EL (cell line): ENCODE results near the gene MRPL10.
A peak's percentile ranks its signal among the peaks of the same experiment; 100 is the strongest.

Experiments
- DNase-seq: peaks from one replicate; pipeline ENCODE4 v3.0.0-alpha.2; 2016

The MRPL10 gene

GRCh38 chr17:47811709-47812108 lies 19.6 kb downstream of the MRPL10 start:
- DNase-seq, result no peak

DNA sequence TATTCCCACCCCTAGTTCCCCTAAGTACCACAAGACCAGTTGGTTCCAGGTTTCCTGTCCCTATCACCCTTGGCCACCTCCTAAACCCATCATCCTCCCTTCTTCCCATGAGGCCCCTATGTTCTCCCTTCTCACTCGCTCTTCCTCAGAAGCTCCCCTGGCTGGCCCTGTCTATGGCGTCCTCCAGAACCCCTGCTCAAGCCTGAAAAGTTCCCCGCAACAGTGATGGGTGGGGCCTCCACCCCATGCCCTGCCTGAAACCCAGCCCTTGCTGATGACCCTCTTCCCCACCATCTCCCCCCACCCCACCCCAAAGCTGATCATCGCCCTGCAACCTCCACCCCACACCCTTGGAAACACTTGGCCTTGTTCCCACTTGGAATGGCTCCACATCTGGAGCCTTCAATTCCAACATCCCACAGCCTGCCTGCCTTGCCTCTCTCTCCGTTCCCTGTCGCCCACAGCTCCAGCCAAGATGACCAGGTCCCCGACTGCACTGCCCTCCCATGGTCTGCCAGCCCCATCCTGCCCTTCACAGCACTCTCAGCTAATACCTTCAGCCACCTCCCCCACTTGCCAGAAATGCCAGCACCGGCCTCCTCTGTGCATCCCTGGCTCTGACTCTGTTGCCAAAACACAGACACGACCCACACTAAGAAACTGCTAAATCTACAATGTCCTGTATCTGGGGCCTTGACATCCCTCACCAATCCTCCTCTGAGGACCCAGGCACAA lies 20.3 kb downstream of the MRPL10 start:
- DNase-seq, result no peak

DNA sequence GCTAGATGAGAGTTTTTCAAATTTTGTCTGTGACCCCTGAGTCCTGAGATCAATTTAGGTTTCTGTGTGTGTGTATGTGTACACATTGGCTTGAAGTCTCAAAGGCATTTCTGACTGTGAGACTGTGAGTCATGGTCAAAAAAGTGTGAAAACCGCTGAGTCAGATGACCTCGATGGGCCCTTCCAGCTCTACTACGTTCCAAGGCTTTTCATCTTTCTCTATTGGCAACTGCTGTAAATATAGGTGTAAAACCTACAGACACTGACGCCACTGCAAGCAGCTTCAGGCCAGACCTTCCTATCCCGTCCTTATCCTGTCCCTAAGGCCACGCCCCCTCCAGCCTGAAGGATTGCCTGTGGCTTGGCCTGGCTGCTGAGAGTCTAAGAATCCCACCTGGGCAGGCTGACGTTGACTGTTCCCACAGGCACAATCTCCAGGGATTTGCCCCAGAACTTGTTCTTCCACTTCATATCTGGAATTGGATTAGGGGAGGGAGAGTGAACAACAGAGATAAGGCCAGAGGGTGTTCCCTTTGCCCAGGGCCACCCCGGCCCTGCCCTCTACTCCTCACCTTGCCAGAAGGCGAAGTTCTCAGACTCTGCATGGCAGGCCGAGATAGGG lies 21.0 kb downstream of the MRPL10 start:
- peak; percentile 89 for DNase-seq

DNA sequence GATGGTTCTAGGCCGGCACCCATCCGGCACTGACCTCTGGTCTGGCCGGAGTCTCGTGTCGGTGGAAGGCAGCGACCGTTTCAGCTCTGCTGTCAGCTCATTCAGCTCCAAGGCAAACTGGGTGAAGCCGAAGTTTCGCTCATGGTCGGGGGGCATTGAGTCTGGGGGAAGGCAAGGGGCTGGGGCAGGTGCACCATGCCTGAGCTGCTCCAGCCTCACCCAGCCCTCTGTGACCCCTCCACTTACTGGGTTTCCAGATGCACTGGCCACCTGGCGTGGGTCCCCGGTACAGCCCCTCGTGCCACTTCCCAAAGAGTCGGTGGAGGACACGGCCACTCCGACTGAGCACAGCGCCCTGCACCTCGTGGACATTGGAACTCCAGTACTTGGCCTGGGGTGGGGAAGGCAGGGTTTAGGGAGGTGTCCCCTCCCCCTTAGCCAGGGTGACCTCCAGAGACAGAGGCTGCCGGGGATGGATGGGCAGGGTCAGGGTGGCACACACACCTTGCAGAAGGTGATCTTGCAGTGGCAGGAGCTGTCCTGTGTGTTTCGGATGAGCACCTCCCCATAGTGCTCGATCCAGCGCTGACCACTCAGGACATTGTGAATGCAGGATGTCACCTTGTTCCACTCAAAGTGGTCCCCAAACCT lies 22.4 kb downstream of the MRPL10 start:
- DNase-seq, result no peak

- no peak for DNase-seq
Measured at GRCh38 chr17:47808036-47808829, 23.1 kb downstream of the MRPL10 start.

DNA sequence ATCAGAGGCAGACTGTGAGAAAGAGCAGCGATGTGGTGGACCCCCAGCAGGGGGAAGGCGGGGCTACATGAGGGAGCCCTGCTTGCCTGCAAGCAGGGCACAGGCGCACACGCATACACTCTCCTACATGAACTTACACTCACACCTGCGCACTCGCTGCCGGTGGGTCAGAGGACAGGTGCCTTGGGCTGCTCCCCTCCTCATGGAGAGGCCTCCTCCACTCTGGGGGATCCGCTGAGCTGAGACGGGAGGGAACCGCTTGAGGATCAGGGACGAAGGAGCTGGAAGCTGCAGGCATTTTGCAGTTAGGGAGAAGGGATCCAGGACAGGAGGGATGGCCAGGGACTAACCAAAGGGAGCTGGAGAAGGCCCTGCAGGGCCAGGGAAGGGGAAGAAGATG lies 23.9 kb downstream of the MRPL10 start:
- DNase-seq, result no peak

GRCh38 chr17:47806913-47807255 lies 24.5 kb downstream of the MRPL10 start:
- no peak for DNase-seq

DNA sequence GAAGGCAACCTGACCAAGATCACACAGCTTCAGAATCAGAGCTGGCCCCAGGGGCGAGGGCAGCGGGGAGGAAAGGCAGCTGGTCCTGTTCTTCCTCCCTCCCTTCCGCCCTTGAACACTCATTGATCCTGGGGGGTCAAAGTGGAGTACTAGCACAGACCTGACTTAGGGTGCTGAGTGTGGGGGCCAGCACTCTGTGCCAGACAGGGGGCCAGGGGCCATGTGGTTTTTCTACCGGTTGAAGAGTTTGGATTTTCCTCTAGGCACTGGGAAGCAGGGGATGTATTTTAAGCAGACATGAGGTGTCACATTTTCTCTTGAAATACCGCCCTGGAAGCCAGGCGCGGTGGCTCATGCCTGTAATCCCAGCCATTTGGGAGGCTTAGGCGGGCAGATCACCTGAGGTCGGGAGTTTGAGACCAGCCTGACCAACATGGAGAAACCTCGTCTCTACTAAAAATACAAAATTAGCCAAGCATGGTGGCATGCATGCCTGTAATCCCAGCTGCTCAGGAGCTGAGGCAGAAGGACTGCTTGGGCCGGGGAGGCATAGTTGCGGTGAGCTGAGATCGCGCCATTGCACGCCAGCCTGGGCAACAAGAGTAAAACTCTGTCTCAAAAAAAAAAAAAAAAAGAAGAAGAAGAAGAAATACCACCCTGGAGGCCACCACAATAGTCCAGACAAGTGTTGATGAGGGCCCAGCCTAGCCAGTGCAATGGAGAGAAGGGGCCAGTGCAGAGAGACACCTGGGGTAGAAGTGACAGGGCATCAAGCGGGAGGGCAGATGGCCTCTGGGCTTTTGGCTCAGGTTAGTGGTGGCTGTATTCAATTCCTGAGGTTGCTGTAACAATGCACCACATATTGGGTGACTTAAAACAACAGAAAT lies 25.1 kb downstream of the MRPL10 start:
- no peak for DNase-seq

DNA sequence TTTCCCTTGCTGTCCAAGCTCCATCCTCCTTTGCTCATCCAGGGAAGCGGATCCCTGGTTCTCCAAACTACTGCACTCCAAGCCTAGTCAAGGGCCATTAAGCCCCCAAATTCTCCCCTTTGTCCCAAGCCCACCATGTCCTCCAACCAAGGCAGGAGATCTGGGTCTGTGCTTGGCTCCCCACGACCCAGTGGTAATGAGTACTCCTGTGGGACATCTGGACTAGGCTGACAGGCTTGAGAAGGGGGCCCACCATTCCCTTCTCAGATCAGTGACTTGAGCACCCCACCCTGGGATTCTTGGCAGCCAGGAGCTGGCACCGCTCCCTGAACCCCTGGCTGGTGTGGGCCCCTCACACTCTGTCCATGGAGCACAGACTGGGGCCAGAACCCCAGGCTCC lies 26.9 kb downstream of the MRPL10 start:
- no peak for DNase-seq

GRCh38 chr17:47803751-47804150 lies 27.6 kb downstream of the MRPL10 start:
- no peak for DNase-seq

DNA sequence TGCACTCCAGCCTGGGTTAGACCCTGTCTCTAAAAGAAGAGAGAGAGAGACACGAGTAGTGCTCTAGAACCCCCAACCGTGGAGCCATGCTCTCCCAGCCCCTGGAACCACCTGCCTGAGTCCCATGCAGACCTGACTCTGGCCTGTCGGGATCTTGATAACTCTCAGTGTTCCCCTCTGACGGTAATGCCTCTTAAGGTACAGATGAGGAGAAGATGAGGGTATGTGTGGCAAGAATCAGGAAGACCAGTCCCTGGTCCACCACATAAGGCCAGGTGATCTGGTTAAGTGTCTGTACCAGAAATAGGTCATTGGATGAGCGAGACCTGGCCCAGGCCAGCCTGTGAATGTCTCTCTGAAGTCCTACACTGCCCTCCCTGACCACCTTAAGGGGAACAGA lies 28.1 kb downstream of the MRPL10 start:
- DNase-seq, result no peak

GRCh38 chr17:47802341-47803022 lies 28.9 kb downstream of the MRPL10 start:
- DNase-seq, result peak; percentile 42

DNA sequence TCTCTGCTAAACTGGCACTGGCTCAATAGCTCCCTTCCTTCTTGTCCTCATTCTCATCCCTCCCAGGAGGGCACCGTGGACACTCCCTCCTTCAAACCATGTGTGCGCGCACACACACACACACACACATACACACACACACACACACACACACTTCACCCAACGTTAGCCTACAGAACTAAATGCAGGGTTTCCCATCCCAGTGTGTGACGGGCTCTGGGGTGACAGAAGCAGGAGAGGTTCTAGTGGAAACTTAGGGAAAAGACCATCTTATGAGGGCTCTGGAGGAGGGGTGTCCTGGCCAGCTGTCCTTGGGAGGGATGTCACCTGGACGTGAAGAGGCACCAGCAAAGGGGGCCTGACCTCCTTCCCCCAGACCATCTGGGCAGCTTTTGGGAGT lies 29.4 kb downstream of the MRPL10 start:
- DNase-seq, result no peak

- DNase-seq, result no peak
Measured at GRCh38 chr17:47801176-47801765, 30.1 kb downstream of the MRPL10 start.

GRCh38 chr17:47800686-47801085 lies 30.7 kb downstream of the MRPL10 start:
- no peak for DNase-seq

DNA sequence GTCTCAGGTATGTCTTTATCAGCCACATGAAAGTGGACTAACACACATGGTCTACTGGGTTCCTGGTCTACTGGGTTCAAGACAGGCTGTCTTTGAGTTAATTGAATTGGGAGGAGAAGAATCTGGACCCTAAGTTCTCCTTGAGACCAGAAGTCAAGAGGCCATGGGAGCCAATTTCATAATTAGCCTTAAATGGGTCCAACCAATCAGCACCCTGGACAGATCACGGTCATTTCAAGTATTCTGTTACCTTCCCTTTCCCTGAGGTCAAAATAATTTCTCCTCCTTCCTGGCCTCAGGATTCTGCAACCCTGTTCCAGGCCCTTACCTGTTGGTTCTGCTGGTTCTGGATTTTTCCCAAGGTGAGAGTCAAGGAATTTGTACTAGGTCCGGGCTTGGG lies 33.5 kb downstream of the MRPL10 start:
- no peak for DNase-seq

DNA sequence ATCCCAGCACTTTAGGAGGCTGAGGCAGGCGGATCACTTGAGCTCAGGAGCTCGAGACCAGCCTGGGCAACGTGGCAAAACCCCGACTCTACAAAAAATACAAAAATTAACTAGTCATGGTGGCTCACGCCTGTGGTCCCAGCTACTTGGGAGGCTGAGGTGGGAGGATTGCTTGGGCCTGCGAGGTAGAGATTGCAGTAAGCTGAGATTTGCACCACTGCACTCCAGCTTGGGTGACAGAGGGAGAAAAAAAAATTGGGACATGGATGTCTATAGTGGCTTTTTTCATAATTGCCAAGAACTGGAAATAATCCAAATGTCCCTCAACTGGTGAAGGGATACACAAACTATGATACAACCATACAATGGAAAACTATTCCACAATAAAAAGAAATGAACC lies 38.4 kb downstream of the MRPL10 start:
- DNase-seq, result no peak

DNA sequence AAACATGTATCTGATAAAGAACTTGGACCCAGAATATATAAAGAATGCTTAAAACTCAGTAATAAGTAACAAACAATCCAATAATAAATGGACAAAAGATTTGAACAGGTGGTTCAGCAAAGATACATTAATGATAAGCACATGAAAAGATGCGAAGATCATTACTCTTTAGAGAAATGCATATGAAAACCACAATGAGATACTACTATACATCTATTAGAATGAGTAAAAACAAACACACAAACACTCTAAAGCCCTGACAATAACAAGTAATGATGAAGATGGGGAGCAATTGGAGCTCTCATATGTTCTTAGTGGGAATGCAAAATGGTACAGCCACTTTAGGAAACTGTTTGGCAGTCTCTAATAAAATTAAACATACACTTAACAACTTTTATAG lies 38.9 kb downstream of the MRPL10 start:
- DNase-seq, result no peak

DNA sequence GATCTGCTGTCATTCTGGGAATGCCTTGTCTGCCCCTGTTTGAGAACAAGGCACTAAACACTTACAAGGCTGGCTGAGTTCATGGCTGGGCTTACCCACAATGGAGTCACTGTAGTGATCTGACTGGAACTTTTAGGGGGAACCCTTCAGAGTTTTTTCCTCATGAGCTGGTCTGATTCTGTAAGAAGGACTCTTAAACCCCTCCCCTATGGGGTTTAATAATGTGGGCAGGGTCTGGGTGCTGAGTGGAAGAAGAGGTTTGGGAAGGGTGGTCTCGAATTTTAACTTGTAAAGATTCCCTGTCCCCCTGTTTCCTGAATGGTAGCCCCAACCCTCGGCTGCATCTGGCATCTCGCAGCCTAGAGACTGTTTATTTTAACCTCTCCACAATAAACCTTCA lies 40.3 kb downstream of the MRPL10 start:
- DNase-seq, result no peak

DNA sequence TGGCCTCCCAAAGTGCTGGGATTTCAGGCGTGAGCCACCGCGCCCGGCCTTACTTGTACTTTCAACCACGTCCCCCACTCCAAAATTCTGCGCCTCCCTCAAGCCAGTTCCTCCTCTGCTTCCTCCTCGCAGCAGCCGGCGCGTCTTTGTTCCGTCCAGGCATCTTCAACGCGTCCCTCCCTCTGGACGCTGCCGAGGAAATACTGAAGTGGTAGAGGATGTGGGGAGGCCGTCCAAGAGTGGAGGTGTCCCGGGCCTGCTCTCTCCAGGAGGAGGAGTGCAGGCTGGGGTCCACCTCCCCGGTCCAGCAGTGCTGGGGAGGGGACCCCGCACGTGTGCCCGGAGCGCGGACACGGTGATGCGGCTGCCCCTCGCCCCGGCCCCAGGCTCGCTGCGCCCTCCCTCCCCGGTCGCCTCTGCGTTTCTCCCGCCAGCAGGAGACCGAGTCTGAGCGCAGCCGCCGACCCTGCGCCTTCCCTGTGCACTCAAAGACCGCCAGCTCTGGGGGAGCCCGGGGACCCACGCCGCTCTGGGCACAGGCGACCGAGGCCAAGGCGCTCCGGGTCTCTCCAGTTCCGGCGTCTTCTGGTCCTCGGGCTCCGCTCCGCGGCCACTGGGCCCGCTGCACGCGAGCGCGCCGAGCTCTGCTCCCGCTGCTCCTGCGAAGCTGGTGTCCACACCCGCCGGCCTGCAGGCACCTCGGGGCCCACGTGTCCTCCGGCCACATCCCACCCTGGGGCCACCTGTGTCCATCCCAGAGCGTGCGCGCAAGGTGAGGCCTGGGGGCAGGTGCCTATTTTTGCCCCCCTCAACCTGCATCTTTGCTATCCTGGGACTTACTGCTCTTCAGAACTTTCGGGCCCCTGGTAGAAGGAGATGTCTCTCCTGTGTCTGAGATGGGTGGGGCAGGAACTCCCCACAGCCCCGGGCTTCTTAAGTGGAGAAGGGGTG lies 41.5 kb downstream of the MRPL10 start:
- DNase-seq, result peak; percentile 58
